GM12878 (cell line): ENCODE measurements around the gene MMP19.

ENCODE experiments used
- CEBPB ChIP-seq, 2 experiments: fragments of 150-350 bp in 1 of 2; IDR thresholded peaks; 2 replicates each; pipeline ENCODE4 v1.6.1; 2012 to 2014; ENCODE audit warnings: low read depth in 2 of 2, low read length in 2 of 2, borderline replicate concordance in 1 of 2, inconsistent platforms in 1 of 2
- E2F4 ChIP-seq: IDR thresholded peaks from 2 replicates; pipeline ENCODE4 v1.6.1; 2012; ENCODE audit warnings: low read depth, low read length, improper control_type of control experiment
- EZH2 ChIP-seq: IDR thresholded peaks from 2 replicates; pipeline ENCODE4 v1.6.1; 2012; ENCODE audit warnings: low read depth, mild to moderate bottlenecking, control low read depth, inconsistent platforms, low read length, borderline replicate concordance; ENCODE audit not compliant: control insufficient read depth
- HDGF ChIP-seq: fragments of 450-650 bp; IDR thresholded peaks from 2 replicates; pipeline ENCODE4 v1.6.1; 2016; ENCODE audit warnings: antibody characterized with exemption
- KLF5 ChIP-seq: fragments of 450-650 bp; IDR thresholded peaks from 2 replicates; pipeline ENCODE4 v1.6.1; 2014; ENCODE audit warnings: mild to moderate bottlenecking; ENCODE audit not compliant: partially characterized antibody
- POLR2A ChIP-seq: IDR thresholded peaks from 2 replicates; pipeline ENCODE4 v1.6.1; 2011; ENCODE audit warnings: low read depth, mild to moderate bottlenecking, low read length
- TF ChIP-seq, protein P1 (sequence below): fragments of 450-650 bp; IDR thresholded peaks from 2 replicates; pipeline ENCODE4 v1.6.1; 2014; ENCODE audit warnings: mild to moderate bottlenecking

DNA sequence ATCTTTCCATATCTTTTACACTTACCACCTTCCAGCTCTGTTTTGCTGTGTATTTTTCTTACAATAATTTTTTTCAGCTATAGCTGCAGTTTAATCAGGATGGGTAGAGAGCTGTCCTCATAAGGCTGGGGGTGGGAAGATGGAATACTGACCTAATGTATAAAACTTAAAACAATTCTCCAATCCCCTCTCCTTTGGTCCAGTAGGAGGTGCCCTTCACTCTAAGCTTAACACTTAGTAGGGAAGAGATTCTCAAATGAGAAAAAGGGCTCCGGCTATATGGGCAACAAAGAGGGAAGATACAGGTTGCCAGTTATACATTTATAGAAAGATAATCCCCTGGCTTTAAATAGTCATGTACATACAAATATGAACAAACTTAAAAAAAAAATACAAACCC lies 22.1 kb downstream of the MMP19 start:
- TF ChIP-seq, protein P1, sequence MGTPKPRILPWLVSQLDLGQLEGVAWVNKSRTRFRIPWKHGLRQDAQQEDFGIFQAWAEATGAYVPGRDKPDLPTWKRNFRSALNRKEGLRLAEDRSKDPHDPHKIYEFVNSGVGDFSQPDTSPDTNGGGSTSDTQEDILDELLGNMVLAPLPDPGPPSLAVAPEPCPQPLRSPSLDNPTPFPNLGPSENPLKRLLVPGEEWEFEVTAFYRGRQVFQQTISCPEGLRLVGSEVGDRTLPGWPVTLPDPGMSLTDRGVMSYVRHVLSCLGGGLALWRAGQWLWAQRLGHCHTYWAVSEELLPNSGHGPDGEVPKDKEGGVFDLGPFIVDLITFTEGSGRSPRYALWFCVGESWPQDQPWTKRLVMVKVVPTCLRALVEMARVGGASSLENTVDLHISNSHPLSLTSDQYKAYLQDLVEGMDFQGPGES = no peak
- TF ChIP-seq CEBPB (IDR thresholded peaks at IDR 0.05; ENCODE audit: borderline replicate concordance in 1 of 2, low read depth in 2 of 2, low read length in 2 of 2) = no peak
- no peak for TF ChIP-seq HDGF
- TF ChIP-seq POLR2A = no peak
- TF ChIP-seq E2F4 = no peak
- TF ChIP-seq KLF5 = no peak
- TF ChIP-seq EZH2 = no peak
